IMR-90 (cell line): ENCODE results near the gene KCNN3. TPM values are rescaled to one million over a fixed set of nuclear protein-coding genes. Genes with fewer than 3 reads are reported as not detected.

Source experiments
- ATAC-seq: fragments of 200-7000 bp; cut with Tn5 transposase; 2 replicates; pipeline ENCODE4 v1.9.1; 2020; ENCODE audit warnings: low read depth, mild to moderate bottlenecking, moderate library complexity
- BruUV-seq: library from RNA; stranded (reverse); fragments of 400-500 nt; replicated peaks from 2 replicates; lab custom pipeline; 2021; lab: Mats Ljungman, UMichigan
- CTCF ChIA-PET: fragments of 300-600 bp; formaldehyde crosslinking; extraction: SDS; loops from one replicate; lab custom pipeline; 2021; ENCODE audit warnings: antibody characterized with exemption; lab: Yijun Ruan, JAX
- POLR2A ChIA-PET: fragments of 300-600 bp; sonication (Branson Sonifier 250); formaldehyde crosslinking; loops from one replicate; lab custom pipeline; 2022; ENCODE audit warnings: antibody characterized with exemption; ENCODE audit not compliant: unreplicated experiment; lab: Charles Lee
- DNase-seq: peaks from one replicate; pipeline ENCODE4 v3.0.0; 2013
- H2AFZ ChIP-seq: replicated peaks from 2 replicates; pipeline ENCODE3; 2013; ENCODE audit warnings: low read length, mild to moderate bottlenecking; ENCODE audit not compliant: poor library complexity
- H2AK5ac ChIP-seq: 2 replicates; pipeline ENCODE4 v1.6.1; 2013; ENCODE audit warnings: low read depth, low read length, inconsistent platforms
- H2AK9ac ChIP-seq: replicated peaks from 2 replicates; pipeline ENCODE3; 2013; ENCODE audit warnings: mild to moderate bottlenecking, low read depth, low read length, moderate library complexity; ENCODE audit not compliant: poor library complexity
- H2BK120ac ChIP-seq: 2 replicates; pipeline ENCODE4 v1.6.1; 2013; ENCODE audit warnings: low read depth, low read length, inconsistent platforms
- H2BK15ac ChIP-seq: 3 replicates; pipeline ENCODE4 v1.6.1; 2013; ENCODE audit warnings: low read depth, low read length, inconsistent platforms
- H2BK20ac ChIP-seq: 2 replicates; pipeline ENCODE4 v1.6.1; 2013; ENCODE audit warnings: low read depth, mild to moderate bottlenecking, inconsistent platforms, low read length, moderate library complexity
- H2BK5ac ChIP-seq: 2 replicates; pipeline ENCODE4 v1.6.1; 2013; ENCODE audit warnings: mild to moderate bottlenecking, low read depth, low read length, inconsistent platforms; ENCODE audit not compliant: poor library complexity, severe bottlenecking
- H3K14ac ChIP-seq: replicated peaks from 2 replicates; pipeline ENCODE4 v1.6.1; 2013; ENCODE audit warnings: low read depth, low read length, inconsistent platforms
- H3K18ac ChIP-seq: 2 replicates; pipeline ENCODE4 v1.6.1; 2013; ENCODE audit warnings: low read depth, low read length, control low read depth
- H3K23ac ChIP-seq: 2 replicates; pipeline ENCODE4 v1.6.1; 2013; ENCODE audit warnings: low read depth, low read length, inconsistent platforms
- H3K27ac ChIP-seq: 2 replicates; pipeline ENCODE4 v1.5.1; 2013; ENCODE audit warnings: mild to moderate bottlenecking, control low read depth, low read length; ENCODE audit not compliant: insufficient read depth
- H3K27me3 ChIP-seq: 2 replicates; pipeline ENCODE4 v1.6.1; 2013; ENCODE audit warnings: low read length; ENCODE audit not compliant: control insufficient read depth, insufficient read depth
- H3K36me3 ChIP-seq: 2 replicates; pipeline ENCODE4 v1.6.1; 2013; ENCODE audit warnings: low read length, mixed read lengths; ENCODE audit not compliant: control insufficient read depth, insufficient read depth
- H3K4ac ChIP-seq: 2 replicates; pipeline ENCODE4 v1.6.1; 2013; ENCODE audit warnings: low read depth, low read length, inconsistent platforms
- H3K4me1 ChIP-seq: 2 replicates; pipeline ENCODE4 v1.6.1; 2013; ENCODE audit warnings: low read length, mixed read lengths; ENCODE audit not compliant: control insufficient read depth, insufficient read depth
- H3K4me2 ChIP-seq: 2 replicates; pipeline ENCODE4 v1.6.1; 2013; ENCODE audit warnings: low read depth, mild to moderate bottlenecking, control low read depth, low read length, moderate library complexity
- H3K4me3 ChIP-seq: 2 replicates; pipeline ENCODE4 v1.5.1; 2013; ENCODE audit warnings: low read depth, mild to moderate bottlenecking, control low read depth, low read length, moderate library complexity; ENCODE audit not compliant: insufficient read depth
- H3K56ac ChIP-seq: 2 replicates; pipeline ENCODE4 v1.6.1; 2013; ENCODE audit warnings: low read length, inconsistent platforms; ENCODE audit not compliant: insufficient read depth; ENCODE audit errors: extremely low read depth
- H3K79me1 ChIP-seq, 2 experiments: 2 replicates each; pipeline ENCODE4 v1.6.1; 2013; ENCODE audit warnings: low read length in 2 of 2, inconsistent platforms in 1 of 2, low read depth in 1 of 2
- H3K9ac ChIP-seq: 2 replicates; pipeline ENCODE4 v1.6.1; 2013; ENCODE audit warnings: low read depth, low read length, control low read depth
- H3K9me1 ChIP-seq: 2 replicates; pipeline ENCODE4 v1.6.1; 2013; ENCODE audit warnings: low read length, inconsistent platforms; ENCODE audit not compliant: insufficient read depth
- H3K9me3 ChIP-seq: 2 replicates; pipeline ENCODE4 v1.6.1; 2013; ENCODE audit warnings: low read length; ENCODE audit not compliant: control insufficient read depth, insufficient read depth
- H4K20me1 ChIP-seq: 2 replicates; pipeline ENCODE4 v1.6.1; 2013; ENCODE audit warnings: low read length, inconsistent platforms; ENCODE audit not compliant: insufficient read depth
- H4K5ac ChIP-seq: 2 replicates; pipeline ENCODE4 v1.6.1; 2013; ENCODE audit warnings: mild to moderate bottlenecking, low read depth, low read length, control low read depth
- H4K8ac ChIP-seq, 2 experiments: 2 replicates each; pipeline ENCODE4 v1.6.1; 2013; ENCODE audit warnings: low read depth in 2 of 2, low read length in 2 of 2, control low read depth in 1 of 2, inconsistent platforms in 1 of 2
- H4K91ac ChIP-seq: 2 replicates; pipeline ENCODE4 v1.6.1; 2013; ENCODE audit warnings: low read depth, low read length, inconsistent platforms; ENCODE audit not compliant: insufficient read depth
- BHLHE40 ChIP-seq: fragments of 150-350 bp; IDR thresholded peaks from 2 replicates; pipeline ENCODE4 v1.6.1; 2016; ENCODE audit warnings: mild to moderate bottlenecking, low read depth, low read length
- CEBPB ChIP-seq: IDR thresholded peaks from 2 replicates; pipeline ENCODE4 v1.6.1; 2012; ENCODE audit warnings: low read depth, low read length, improper control_type of control experiment
- CHD1 ChIP-seq: IDR thresholded peaks from 2 replicates; pipeline ENCODE4 v1.6.1; 2012; ENCODE audit warnings: low read depth, low read length, improper control_type of control experiment
- FOS ChIP-seq: fragments of 150-350 bp; IDR thresholded peaks from 2 replicates; pipeline ENCODE4 v1.6.1; 2016; ENCODE audit warnings: low read depth, low read length
- MAFK ChIP-seq: IDR thresholded peaks from 2 replicates; pipeline ENCODE4 v1.6.1; 2012; ENCODE audit warnings: low read depth, low read length, improper control_type of control experiment
- MAZ ChIP-seq: IDR thresholded peaks from 2 replicates; pipeline ENCODE4 v1.6.1; 2012; ENCODE audit warnings: low read depth, mild to moderate bottlenecking, low read length, improper control_type of control experiment, moderate library complexity, borderline replicate concordance
- MXI1 ChIP-seq: IDR thresholded peaks from 2 replicates; pipeline ENCODE4 v1.6.1; 2012; ENCODE audit warnings: low read depth, mild to moderate bottlenecking, low read length, moderate library complexity, borderline replicate concordance
- NFE2L2 ChIP-seq: fragments of 150-350 bp; IDR thresholded peaks from 2 replicates; pipeline ENCODE4 v1.6.1; 2016; ENCODE audit warnings: low read depth, mild to moderate bottlenecking, low read length
- POLR2A ChIP-seq: IDR thresholded peaks from 2 replicates; pipeline ENCODE4 v1.6.1; 2012; ENCODE audit warnings: mild to moderate bottlenecking, low read depth, low read length
- RAD21 ChIP-seq: IDR thresholded peaks from 2 replicates; pipeline ENCODE4 v1.6.1; 2012; ENCODE audit warnings: low read length, improper control_type of control experiment
- RCOR1 ChIP-seq: IDR thresholded peaks from 2 replicates; pipeline ENCODE4 v1.6.1; 2012; ENCODE audit warnings: mild to moderate bottlenecking, low read length, improper control_type of control experiment; ENCODE audit not compliant: insufficient replicate concordance
- RFX5 ChIP-seq: IDR thresholded peaks from 2 replicates; pipeline ENCODE4 v1.8.0; 2012; ENCODE audit warnings: low read depth, mild to moderate bottlenecking, low read length, moderate library complexity
- SMC3 ChIP-seq: fragments of 150-350 bp; IDR thresholded peaks from 2 replicates; pipeline ENCODE4 v1.6.1; 2016; ENCODE audit warnings: low read depth, mild to moderate bottlenecking, antibody characterized with exemption, low read length, moderate library complexity
- WGBS, 2 experiments: methylation state at CpG; one replicate each; pipeline versions ENCODE4 v1.1.5 to v1.1.7; 2013; ENCODE audit warnings: missing lambda C conversion rate in 2 of 2; ENCODE audit not compliant: insufficient read length in 1 of 2; ENCODE audit errors: extremely low coverage in 2 of 2; 5-methylcytosine and 5-hydroxymethylcytosine counted together
- dilution Hi-C: fragments of 300-500 bp; cut with HindIII; formaldehyde crosslinking; loops from one replicate; pipeline ENCODE4 v1.14.3; 2018; ENCODE audit warnings: low sequenced_read_pairs; ENCODE audit not compliant: unreplicated experiment
- in situ Hi-C: fragments of 300-500 bp; cut with MboI; formaldehyde crosslinking; loops from 3 replicates; pipeline ENCODE4 v1.14.3; 2019; ENCODE audit warnings: low sequenced_read_pairs, inconsistent platforms, mixed read lengths
- intact Hi-C: fragments of 100-400 bp; cut with micrococcal nuclease; formaldehyde crosslinking; loops from 2 replicates; pipeline ENCODE4 v1.10.0; 2022
- polyA plus RNA-seq, 3 experiments: library from polyadenylated mRNA; depleted of rRNA; stranded (reverse); fragments of >200 nt; gene quantifications; 2 replicates each; pipeline ENCODE4 v1.2.3, GENCODE V29; 2012; ENCODE audit warnings: low replicate concordance in 1 of 3
- total RNA-seq: library from RNA; depleted of rRNA; stranded (reverse); fragments of >200 nt; gene quantifications from 2 replicates; pipeline ENCODE4 v1.2.3, GENCODE V29; 2012
- TF ChIP-seq, protein P1 (sequence below): conservative IDR thresholded peaks from 2 replicates; pipeline ENCODE4 v1.5.1; 2012; ENCODE audit warnings: mild to moderate bottlenecking, low read depth, low read length, improper control_type of control experiment
- TF ChIP-seq, protein P2 (sequence below): fragments of 150-350 bp; IDR thresholded peaks from 2 replicates; pipeline ENCODE4 v1.6.1; 2017; ENCODE audit warnings: mild to moderate bottlenecking, antibody characterized with exemption, low read length, low read depth

Gene KCNN3
- total and polyA plus RNA-seq, 2 of the 4 experiments (the other 2 are of a cell fraction) = 0.02 TPM; not detected in 1

DNA sequence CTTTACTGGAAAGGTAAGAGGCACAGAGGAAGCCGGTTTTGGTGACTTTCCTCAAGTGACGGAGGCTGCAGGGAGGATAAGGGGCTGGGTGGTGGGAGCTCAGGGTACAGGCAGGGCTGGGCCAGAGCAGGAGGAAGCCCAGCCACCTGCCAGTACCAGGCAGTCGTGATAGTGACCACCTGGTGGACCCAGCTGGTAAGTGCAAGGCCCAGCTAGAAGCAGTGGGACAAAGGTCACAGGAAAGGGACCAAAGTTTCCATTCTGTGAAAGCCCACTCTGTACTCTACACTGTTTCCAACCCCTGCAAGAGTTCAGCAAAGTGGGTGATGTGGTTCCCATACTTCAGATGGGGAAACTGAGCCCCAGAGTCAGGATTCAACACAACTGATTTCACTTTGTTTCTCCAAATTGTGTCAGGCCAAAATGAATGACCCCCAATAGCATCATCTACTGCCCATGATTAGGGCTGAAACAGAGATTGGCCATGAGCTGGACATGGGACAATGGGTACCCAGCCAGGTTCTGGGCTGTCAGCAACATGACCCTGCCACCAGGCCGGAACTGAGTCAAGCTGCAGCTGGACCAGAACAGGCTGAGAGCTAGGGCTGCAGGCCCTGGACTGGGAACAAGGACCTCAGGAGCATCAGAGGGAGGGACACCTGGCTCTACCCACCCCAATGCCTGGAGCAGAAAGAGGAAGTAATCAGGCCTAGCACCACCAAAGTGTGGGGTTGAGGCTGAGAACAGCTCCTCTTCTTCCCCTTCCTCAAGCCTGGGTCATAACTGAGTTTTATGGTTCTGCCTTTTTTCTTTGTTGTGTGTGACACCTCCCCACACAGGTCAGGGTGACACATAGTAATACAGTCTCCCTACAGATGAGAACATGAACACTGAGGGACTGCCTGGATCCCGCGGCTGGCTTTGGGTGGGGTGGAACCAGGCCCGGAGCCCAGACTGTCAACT is 50.2 kb downstream of the KCNN3 start:
- DNase-seq = no peak
- in situ Hi-C loops = no loop called here
- no peak for TF ChIP-seq MAFK
- TF ChIP-seq RAD21 = peak; percentile 26; the same call in 1 of the 2 replicates
- no peak for TF ChIP-seq NFE2L2
- TF ChIP-seq MXI1 = no peak
- no peak for TF ChIP-seq BHLHE40
- no peak for TF ChIP-seq RFX5
- TF ChIP-seq, protein P1, sequence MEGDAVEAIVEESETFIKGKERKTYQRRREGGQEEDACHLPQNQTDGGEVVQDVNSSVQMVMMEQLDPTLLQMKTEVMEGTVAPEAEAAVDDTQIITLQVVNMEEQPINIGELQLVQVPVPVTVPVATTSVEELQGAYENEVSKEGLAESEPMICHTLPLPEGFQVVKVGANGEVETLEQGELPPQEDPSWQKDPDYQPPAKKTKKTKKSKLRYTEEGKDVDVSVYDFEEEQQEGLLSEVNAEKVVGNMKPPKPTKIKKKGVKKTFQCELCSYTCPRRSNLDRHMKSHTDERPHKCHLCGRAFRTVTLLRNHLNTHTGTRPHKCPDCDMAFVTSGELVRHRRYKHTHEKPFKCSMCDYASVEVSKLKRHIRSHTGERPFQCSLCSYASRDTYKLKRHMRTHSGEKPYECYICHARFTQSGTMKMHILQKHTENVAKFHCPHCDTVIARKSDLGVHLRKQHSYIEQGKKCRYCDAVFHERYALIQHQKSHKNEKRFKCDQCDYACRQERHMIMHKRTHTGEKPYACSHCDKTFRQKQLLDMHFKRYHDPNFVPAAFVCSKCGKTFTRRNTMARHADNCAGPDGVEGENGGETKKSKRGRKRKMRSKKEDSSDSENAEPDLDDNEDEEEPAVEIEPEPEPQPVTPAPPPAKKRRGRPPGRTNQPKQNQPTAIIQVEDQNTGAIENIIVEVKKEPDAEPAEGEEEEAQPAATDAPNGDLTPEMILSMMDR = peak; percentile 36
- TF ChIP-seq POLR2A = no peak
- TF ChIP-seq CEBPB = no peak
- no peak for TF ChIP-seq FOS
- TF ChIP-seq RCOR1 = no peak
- TF ChIP-seq SMC3 = peak; percentile 33
- TF ChIP-seq, protein P2, sequence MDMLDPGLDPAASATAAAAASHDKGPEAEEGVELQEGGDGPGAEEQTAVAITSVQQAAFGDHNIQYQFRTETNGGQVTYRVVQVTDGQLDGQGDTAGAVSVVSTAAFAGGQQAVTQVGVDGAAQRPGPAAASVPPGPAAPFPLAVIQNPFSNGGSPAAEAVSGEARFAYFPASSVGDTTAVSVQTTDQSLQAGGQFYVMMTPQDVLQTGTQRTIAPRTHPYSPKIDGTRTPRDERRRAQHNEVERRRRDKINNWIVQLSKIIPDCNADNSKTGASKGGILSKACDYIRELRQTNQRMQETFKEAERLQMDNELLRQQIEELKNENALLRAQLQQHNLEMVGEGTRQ = no peak
- TF ChIP-seq MAZ = no peak
- TF ChIP-seq CHD1 = no peak

More for the DNA sequence above, 50.2 kb downstream of the KCNN3 start:
- no peak overlapping the region for H2BK120ac ChIP-seq
- no peak overlapping the region for H3K9ac ChIP-seq
- H3K9me1 ChIP-seq = no peaks in the 10 kb centered on the region; the same call in 1 of the 2 replicates
- no peak overlapping the region for H3K14ac ChIP-seq
- H2BK5ac ChIP-seq = no peak overlapping the region
- BruUV-seq = no TSS peak
- peaks cover 67% of the 10 kb centered on the region for H3K27me3 ChIP-seq
- H2AFZ ChIP-seq = no peak overlapping the region
- no peak overlapping the region for H3K56ac ChIP-seq
- H4K5ac ChIP-seq = no peak overlapping the region
- no peaks in the 10 kb centered on the region for H3K36me3 ChIP-seq
- no peak overlapping the region for H3K18ac ChIP-seq
- CTCF ChIA-PET = interaction anchor here (0.8 kb wide), 1 partner anchor 41 kb away, joined by 5 read pairs; no protein-coding TSS in a partner anchor
- no peak overlapping the region for H3K4me2 ChIP-seq
- no peak overlapping the region for H3K23ac ChIP-seq
- ATAC-seq = peak; percentile 44; the same call in 1 of the 2 replicates
- no peaks in the 10 kb centered on the region for H3K4me1 ChIP-seq
- H2AK9ac ChIP-seq = no peak overlapping the region
- dilution Hi-C loops = no loop called here
- no peak overlapping the region for H4K91ac ChIP-seq
- no peak overlapping the region for H2BK20ac ChIP-seq
- no peak overlapping the region for H4K8ac ChIP-seq
- H3K4me3 ChIP-seq = no peak overlapping the region
- H2AK5ac ChIP-seq = no peak overlapping the region
- no peaks in the 10 kb centered on the region for H4K20me1 ChIP-seq
- H3K9me3 ChIP-seq = no peaks in the 10 kb centered on the region
- intact Hi-C loops = no loop called here
- no peak overlapping the region for H3K27ac ChIP-seq
- WGBS, 2 experiments = 74% methylated on average over 2 of the region's 7 CpGs; no CpG with 5 or more reads in 1 of the 2 experiments
- H2BK15ac ChIP-seq = no peak overlapping the region
- H3K4ac ChIP-seq = no peak overlapping the region
- POLR2A ChIA-PET = no interaction called here
- H3K79me1 ChIP-seq = no peaks in the 10 kb centered on the region
